Measurements from ENCODE around the gene PPM1L.

Gene PPM1L

GRCh38 chr3:161117646-161118045 lies 361.6 kb downstream of the PPM1L start:
- no peak overlapping the region for H2AFZ ChIP-seq (ENCODE audit: low read length)

GRCh38 chr3:161126495-161126894 lies 370.5 kb downstream of the PPM1L start:
- H3K27ac ChIP-seq (ENCODE audit: low read depth, low read length, poor library complexity, severe bottlenecking), result no peak overlapping the region

More at GRCh38 chr3:161117646-161118045, 361.6 kb downstream of the PPM1L start:
- H4K20me1 ChIP-seq (ENCODE audit: insufficient read depth, low read length), result no peaks in the 10 kb centered on the region
- no peak overlapping the region for H3K4me3 ChIP-seq (ENCODE audit: low read depth, low read length, poor library complexity, severe bottlenecking)
- TF ChIP-seq CTCF (IDR thresholded peaks at IDR 0.05; ENCODE audit: low read length) (no peak), EZH2 (IDR thresholded peaks at IDR 0.05; ENCODE audit: borderline replicate concordance, low read length) (no peak)
- H3K27ac ChIP-seq (ENCODE audit: low read depth, low read length, poor library complexity, severe bottlenecking), result no peak overlapping the region
- H3K4me1 ChIP-seq (ENCODE audit: insufficient read depth, low read length, severe bottlenecking), result no peaks in the 10 kb centered on the region
- H3K27me3 ChIP-seq (ENCODE audit: insufficient read depth, low read length), result no peaks in the 10 kb centered on the region
- no peak overlapping the region for H3K9ac ChIP-seq (ENCODE audit: low read length)
- no peaks in the 10 kb centered on the region for H3K36me3 ChIP-seq (ENCODE audit: insufficient read depth, low read length)
- no peaks in the 10 kb centered on the region for H3K9me2 ChIP-seq (ENCODE audit: low read depth, low read length)
- no peaks in the 10 kb centered on the region for H3K79me2 ChIP-seq (ENCODE audit: insufficient read depth, low read length)
- peaks cover 9% of the 10 kb centered on the region for H3K9me3 ChIP-seq (ENCODE audit: low read length)
- no peaks in the 10 kb centered on the region for H3F3A ChIP-seq (ENCODE audit: insufficient read depth, low read length)
- H3K4me2 ChIP-seq (ENCODE audit: low read length), result no peak overlapping the region

More at GRCh38 chr3:161126495-161126894, 370.5 kb downstream of the PPM1L start:
- Histone ChIP-seq H3K9ac (ENCODE audit: low read length) (no peak overlapping the region), H3K9me2 (ENCODE audit: low read depth, low read length) (no peaks in the 10 kb centered on the region), H2AFZ (ENCODE audit: low read length) (no peak overlapping the region), H3K4me3 (ENCODE audit: low read depth, low read length, poor library complexity, severe bottlenecking) (no peak overlapping the region), H3K79me2 (ENCODE audit: insufficient read depth, low read length) (no peaks in the 10 kb centered on the region), H3K9me3 (ENCODE audit: low read length) (no peaks in the 10 kb centered on the region), H3K4me2 (ENCODE audit: low read length) (no peak overlapping the region), H4K20me1 (ENCODE audit: insufficient read depth, low read length) (no peaks in the 10 kb centered on the region), H3F3A (ENCODE audit: insufficient read depth, low read length) (no peaks in the 10 kb centered on the region), H3K36me3 (ENCODE audit: insufficient read depth, low read length) (no peaks in the 10 kb centered on the region), H3K4me1 (ENCODE audit: insufficient read depth, low read length, severe bottlenecking) (no peaks in the 10 kb centered on the region), H3K27me3 (ENCODE audit: insufficient read depth, low read length) (no peaks in the 10 kb centered on the region)
- TF ChIP-seq EZH2 (IDR thresholded peaks at IDR 0.05; ENCODE audit: borderline replicate concordance, low read length) (no peak), CTCF (IDR thresholded peaks at IDR 0.05; ENCODE audit: low read length) (no peak)
